Measurements from ENCODE around the gene ATP8A2. TPM values are rescaled to one million over a fixed set of nuclear protein-coding genes. Genes with fewer than 3 reads are reported as not detected.

Gene ATP8A2
- total and polyA plus RNA-seq, 10 of the 15 experiments (the other 5 are each of a cell fraction or from before 2014, with no cell fraction given) = 0.01 to 0.04 (median 0.04) TPM; not detected in 7

DNA sequence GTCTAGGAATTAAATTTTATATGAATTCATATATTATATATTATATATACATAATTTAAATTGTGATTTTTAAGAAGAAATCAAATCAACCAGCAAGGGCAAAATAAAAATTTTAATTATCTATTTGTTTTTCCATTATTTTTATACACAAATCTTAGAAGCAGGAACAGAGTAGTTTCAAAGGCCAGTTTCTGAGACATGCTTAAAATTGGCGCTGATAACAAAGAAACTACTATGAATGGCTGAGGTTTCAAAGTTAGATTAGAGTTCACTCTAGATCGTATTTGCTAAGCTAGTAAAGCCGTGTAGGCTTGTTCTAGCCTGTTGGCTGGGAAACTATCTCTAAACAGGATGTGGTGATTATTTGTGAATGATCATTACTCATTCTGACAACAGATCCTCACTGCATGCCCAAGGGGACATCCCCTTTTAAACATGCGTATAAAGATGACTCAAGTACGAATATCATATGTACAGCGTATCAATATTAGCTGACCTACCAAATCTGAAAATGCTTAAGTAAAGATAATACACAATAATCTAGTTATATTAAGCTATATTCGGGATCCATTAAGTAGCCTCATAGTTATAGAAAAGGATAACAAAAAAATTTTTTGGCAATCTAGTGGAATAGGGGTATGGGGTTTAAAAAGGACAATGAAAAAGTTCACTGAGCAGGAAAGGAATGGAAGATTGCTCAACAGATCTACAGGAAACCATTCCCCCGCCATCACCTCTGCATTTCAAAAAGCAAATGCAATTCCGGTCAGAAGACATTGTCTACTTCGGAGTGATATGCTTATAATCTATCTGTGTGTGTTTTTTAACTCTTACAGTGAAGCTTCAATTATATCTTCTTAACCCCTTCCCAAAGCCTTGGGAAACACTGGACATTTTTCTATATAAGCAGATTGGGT is 529.9 kb downstream of the ATP8A2 start (continued):
- TF ChIP-seq, protein P1, sequence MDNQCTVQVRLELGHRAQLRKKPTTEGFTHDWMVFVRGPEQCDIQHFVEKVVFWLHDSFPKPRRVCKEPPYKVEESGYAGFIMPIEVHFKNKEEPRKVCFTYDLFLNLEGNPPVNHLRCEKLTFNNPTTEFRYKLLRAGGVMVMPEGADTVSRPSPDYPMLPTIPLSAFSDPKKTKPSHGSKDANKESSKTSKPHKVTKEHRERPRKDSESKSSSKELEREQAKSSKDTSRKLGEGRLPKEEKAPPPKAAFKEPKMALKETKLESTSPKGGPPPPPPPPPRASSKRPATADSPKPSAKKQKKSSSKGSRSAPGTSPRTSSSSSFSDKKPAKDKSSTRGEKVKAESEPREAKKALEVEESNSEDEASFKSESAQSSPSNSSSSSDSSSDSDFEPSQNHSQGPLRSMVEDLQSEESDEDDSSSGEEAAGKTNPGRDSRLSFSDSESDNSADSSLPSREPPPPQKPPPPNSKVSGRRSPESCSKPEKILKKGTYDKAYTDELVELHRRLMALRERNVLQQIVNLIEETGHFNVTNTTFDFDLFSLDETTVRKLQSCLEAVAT (IDR thresholded peaks at IDR 0.05) = no peak
- TF ChIP-seq BHLHE40 (IDR thresholded peaks at IDR 0.05; ENCODE audit: borderline replicate concordance in 1 of 2, low read depth in 2 of 2, low read length in 1 of 2) = peak; percentile 17 to 19; a peak in 1 of 4 replicates
- no peak for TF ChIP-seq NR2C2 (IDR thresholded peaks at IDR 0.05; ENCODE audit: borderline replicate concordance, control insufficient read depth, insufficient read length, low read depth)
- TF ChIP-seq, protein P2, sequence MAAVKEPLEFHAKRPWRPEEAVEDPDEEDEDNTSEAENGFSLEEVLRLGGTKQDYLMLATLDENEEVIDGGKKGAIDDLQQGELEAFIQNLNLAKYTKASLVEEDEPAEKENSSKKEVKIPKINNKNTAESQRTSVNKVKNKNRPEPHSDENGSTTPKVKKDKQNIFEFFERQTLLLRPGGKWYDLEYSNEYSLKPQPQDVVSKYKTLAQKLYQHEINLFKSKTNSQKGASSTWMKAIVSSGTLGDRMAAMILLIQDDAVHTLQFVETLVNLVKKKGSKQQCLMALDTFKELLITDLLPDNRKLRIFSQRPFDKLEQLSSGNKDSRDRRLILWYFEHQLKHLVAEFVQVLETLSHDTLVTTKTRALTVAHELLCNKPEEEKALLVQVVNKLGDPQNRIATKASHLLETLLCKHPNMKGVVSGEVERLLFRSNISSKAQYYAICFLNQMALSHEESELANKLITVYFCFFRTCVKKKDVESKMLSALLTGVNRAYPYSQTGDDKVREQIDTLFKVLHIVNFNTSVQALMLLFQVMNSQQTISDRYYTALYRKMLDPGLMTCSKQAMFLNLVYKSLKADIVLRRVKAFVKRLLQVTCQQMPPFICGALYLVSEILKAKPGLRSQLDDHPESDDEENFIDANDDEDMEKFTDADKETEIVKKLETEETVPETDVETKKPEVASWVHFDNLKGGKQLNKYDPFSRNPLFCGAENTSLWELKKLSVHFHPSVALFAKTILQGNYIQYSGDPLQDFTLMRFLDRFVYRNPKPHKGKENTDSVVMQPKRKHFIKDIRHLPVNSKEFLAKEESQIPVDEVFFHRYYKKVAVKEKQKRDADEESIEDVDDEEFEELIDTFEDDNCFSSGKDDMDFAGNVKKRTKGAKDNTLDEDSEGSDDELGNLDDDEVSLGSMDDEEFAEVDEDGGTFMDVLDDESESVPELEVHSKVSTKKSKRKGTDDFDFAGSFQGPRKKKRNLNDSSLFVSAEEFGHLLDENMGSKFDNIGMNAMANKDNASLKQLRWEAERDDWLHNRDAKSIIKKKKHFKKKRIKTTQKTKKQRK (IDR thresholded peaks at IDR 0.05; ENCODE audit: low read depth, low read length) = no peak
- no peak for TF ChIP-seq EGR1 (IDR thresholded peaks at IDR 0.05; ENCODE audit: borderline replicate concordance in 1 of 2, low read depth in 2 of 2, low read length in 2 of 2)
- TF ChIP-seq, protein P3, sequence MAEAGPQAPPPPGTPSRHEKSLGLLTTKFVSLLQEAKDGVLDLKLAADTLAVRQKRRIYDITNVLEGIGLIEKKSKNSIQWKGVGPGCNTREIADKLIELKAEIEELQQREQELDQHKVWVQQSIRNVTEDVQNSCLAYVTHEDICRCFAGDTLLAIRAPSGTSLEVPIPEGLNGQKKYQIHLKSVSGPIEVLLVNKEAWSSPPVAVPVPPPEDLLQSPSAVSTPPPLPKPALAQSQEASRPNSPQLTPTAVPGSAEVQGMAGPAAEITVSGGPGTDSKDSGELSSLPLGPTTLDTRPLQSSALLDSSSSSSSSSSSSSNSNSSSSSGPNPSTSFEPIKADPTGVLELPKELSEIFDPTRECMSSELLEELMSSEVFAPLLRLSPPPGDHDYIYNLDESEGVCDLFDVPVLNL (IDR thresholded peaks at IDR 0.05; ENCODE audit: low read depth, low read length) = peak; percentile 78
- TF ChIP-seq CREM (IDR thresholded peaks at IDR 0.05; ENCODE audit: low read depth) = peak; percentile 46; the same call in 1 of the 2 replicates
- TF ChIP-seq TBL1XR1 (IDR thresholded peaks at IDR 0.05; ENCODE audit: low read depth, low read length) = 0 out of 2 replicates have a peak, but pooled peaks have one; percentile 56
- TF ChIP-seq, protein P4, sequence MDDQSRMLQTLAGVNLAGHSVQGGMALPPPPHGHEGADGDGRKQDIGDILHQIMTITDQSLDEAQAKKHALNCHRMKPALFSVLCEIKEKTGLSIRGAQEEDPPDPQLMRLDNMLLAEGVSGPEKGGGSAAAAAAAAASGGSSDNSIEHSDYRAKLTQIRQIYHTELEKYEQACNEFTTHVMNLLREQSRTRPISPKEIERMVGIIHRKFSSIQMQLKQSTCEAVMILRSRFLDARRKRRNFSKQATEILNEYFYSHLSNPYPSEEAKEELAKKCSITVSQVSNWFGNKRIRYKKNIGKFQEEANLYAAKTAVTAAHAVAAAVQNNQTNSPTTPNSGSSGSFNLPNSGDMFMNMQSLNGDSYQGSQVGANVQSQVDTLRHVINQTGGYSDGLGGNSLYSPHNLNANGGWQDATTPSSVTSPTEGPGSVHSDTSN (IDR thresholded peaks at IDR 0.05; ENCODE audit: insufficient replicate concordance, low read depth, low read length) = peak; percentile 88
- 0 out of 2 replicates have a peak, but pooled peaks have one; percentile 19 for TF ChIP-seq CREB1 (IDR thresholded peaks at IDR 0.05; ENCODE audit: low read depth)
- TF ChIP-seq ASH2L (IDR thresholded peaks at IDR 0.05; ENCODE audit: borderline replicate concordance, low read depth) = no peak
- TF ChIP-seq, protein P5, sequence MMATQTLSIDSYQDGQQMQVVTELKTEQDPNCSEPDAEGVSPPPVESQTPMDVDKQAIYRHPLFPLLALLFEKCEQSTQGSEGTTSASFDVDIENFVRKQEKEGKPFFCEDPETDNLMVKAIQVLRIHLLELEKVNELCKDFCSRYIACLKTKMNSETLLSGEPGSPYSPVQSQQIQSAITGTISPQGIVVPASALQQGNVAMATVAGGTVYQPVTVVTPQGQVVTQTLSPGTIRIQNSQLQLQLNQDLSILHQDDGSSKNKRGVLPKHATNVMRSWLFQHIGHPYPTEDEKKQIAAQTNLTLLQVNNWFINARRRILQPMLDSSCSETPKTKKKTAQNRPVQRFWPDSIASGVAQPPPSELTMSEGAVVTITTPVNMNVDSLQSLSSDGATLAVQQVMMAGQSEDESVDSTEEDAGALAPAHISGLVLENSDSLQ (IDR thresholded peaks at IDR 0.05) = peak; percentile 88
- TF ChIP-seq, protein P6, sequence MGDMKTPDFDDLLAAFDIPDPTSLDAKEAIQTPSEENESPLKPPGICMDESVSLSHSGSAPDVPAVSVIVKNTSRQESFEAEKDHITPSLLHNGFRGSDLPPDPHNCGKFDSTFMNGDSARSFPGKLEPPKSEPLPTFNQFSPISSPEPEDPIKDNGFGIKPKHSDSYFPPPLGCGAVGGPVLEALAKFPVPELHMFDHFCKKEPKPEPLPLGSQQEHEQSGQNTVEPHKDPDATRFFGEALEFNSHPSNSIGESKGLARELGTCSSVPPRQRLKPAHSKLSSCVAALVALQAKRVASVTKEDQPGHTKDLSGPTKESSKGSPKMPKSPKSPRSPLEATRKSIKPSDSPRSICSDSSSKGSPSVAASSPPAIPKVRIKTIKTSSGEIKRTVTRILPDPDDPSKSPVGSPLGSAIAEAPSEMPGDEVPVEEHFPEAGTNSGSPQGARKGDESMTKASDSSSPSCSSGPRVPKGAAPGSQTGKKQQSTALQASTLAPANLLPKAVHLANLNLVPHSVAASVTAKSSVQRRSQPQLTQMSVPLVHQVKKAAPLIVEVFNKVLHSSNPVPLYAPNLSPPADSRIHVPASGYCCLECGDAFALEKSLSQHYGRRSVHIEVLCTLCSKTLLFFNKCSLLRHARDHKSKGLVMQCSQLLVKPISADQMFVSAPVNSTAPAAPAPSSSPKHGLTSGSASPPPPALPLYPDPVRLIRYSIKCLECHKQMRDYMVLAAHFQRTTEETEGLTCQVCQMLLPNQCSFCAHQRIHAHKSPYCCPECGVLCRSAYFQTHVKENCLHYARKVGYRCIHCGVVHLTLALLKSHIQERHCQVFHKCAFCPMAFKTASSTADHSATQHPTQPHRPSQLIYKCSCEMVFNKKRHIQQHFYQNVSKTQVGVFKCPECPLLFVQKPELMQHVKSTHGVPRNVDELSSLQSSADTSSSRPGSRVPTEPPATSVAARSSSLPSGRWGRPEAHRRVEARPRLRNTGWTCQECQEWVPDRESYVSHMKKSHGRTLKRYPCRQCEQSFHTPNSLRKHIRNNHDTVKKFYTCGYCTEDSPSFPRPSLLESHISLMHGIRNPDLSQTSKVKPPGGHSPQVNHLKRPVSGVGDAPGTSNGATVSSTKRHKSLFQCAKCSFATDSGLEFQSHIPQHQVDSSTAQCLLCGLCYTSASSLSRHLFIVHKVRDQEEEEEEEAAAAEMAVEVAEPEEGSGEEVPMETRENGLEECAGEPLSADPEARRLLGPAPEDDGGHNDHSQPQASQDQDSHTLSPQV (IDR thresholded peaks at IDR 0.05) = no peak

Measured in GM12878 (cell line).